NCI-H2227 (cell line): Measurements from ENCODE around the gene FYCO1.

Source experiments
- DNase-seq: peaks from one replicate; lab custom pipeline; 2025; ENCODE audit not compliant: unreplicated experiment; lab: John Stamatoyannopoulos, UW

FYCO1 gene

DNA sequence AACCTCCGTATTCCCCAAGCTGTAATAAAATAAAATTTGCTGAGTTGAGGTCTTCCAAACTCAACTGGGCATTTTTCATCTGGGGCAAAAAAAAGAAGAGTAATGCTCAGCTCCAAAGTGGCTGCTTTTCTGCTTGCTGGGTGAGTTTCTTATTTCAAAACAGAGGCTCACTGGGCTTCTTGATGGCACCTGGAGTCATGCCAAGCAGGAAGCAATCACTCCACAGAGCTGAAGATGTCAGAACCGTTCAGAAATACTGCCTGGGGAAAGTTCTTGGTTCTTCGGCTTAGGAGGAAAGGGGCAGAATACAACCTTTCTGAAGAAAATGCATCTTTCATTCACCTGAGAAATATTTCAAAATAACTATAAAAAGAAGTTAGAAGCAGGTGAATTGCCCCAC lies 105.2 kb downstream of the FYCO1 start:
- peak; percentile 6 for DNase-seq

DNA sequence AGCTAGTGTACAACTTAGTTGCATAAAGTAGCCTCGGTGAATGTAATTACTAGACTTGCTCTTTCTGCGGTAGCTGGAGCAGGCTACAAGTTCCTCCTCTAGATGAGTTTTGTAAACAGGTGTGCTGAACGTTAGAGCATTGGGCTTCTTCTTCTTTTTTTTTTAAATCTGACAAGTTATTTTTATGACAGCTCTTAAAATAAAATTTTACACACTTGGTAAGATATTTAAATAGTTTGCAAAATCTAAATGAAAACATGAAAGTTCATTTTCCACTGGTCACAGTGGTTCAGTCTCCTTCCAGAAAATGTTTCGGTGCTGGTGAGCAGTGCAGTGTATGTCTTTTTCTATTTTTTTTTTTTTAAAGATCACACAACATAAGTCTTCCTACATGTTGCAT lies 106.3 kb downstream of the FYCO1 start:
- no peak for DNase-seq

- DNase-seq, result peak; percentile 9
Observed at GRCh38 chr3:45887759-45888511, 107.7 kb downstream of the FYCO1 start.

DNA sequence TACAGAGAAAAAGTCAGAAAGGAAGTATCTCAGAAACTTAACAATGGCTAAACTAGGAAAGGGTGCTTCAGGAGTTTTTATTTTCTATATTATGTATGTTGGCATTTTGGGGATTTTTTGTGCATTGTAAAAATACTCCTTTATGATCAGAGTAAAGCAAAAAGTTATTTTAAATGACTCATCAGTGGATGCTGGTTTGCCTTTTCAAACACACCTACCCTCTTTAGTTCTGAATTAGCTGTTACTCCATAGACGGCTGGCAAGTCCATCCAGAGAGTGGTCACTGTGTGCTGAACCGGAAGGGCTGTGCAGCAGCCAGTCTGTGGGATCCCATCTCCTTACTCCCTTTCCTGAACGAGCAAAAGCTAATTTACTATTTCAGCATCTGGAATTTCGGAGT lies 108.3 kb downstream of the FYCO1 start:
- DNase-seq, result no peak

DNA sequence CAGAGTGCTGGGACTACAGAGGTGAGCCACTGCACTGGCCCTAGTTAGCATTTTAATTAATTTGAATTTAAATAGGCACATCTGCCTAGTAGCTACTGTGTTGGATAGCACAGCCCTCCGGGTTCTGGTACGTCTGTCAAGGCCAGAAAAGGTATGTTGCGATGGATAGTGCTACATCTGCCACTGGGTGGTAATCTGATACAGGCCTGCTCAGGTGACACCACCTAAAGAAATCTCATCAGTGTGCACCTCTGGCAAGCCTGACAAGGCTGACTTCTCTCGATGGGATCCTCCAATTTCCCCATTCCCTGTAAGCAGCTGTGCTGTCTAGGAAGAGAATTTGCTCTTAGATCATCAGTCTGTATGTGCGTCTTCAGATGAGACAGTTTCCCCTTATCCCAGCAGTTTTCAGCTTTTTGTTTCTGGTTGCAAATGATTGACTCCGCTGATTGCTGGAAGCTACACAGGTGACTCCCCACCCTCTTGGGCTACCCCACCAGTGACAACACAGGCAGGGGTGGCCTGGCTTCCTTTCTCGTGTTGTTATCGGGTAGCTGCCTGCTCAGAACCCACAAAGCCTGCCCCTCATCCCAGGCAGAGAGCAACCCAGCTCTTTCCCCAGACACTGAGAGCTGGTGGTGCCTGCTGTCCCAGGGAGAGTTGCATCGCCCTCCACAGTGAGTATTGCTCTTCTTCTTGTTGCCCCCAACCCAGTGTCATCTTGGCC lies 109.5 kb downstream of the FYCO1 start, which contains the start of gene CCR9:
Gene CCR9 (plus strand): TSS at position 565 of the 727 bp plus-strand sequence. CDS start 8,391 bp downstream, outside the sequence.
- DNase-seq, result no peak

DNA sequence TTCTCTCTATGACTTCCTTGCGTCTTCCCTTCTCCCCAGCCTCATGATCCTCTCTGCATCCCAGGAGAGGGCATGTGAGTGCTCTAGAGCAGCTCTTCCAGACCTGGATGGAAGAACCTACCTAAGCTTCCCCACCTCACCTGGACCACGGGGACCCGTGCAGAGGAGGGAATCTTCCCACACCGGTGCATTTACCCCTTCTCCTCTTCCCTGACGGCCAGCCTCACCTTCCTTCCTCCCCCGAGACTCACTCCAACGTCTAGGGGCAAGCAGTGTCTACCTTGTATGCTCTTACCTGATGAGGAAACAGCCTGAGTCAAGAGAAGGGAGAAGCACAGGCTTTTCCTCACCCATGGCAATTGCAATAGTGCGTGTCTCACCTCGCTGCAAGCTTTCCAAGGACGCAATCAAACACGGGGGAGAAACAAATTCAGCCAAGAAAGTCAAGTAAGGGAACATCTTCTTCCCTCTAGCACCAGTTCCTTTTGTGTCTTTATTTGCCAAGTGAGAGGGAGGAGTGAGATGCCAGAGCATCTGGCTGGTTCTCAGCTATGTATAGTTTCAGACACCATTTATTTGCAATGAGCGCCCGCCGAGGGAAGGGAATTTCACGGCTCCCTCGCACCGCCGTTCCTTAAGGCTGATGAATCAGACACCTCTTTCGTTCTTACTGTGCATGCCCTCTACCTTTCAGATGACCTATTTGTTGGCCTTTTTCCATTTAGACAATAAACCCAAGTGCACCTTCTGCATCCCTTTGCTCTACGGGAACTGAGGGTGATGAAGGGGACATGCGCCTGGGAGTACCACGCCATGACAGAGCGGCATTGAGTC lies 111.0 kb downstream of the FYCO1 start:
- no peak for DNase-seq

- no peak for DNase-seq
Observed at GRCh38 chr3:45881078-45882022, 114.3 kb downstream of the FYCO1 start.

DNA sequence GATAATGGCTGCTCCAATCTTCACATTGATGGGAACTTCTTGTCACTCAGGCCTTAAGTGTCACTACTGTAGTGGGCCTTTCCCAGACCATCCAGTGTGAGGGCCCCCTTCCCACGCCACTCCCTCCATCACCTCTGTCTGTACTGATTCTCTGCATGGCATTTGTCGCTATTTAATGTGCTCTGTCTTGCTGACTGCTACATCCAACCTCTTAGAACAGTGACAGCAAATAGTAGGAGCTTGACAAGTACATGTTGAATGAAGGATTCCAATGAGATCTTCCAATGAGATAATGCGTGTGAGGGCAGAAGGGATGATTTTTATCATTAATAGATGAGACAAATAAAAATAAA lies 114.9 kb downstream of the FYCO1 start:
- no peak for DNase-seq

DNA sequence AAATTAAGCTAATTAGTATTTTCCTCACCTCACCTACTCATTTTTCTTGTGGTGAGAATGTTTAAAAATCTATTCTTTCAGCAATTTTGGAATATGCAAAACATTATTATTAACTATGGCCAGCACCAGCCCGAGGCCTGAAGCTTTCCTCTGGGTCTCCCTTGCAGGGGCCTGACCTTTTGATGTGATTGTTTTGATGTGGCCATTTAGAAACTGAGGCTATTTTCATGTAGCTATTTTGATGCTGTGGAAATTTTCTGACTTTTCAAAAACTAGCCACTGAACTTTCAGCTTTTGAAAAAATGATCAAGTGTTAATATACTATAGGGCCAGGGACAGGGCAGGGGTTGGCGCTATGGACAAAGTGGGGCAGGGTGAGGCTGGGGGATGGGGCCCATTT lies 117.5 kb downstream of the FYCO1 start:
- DNase-seq, result no peak

DNA sequence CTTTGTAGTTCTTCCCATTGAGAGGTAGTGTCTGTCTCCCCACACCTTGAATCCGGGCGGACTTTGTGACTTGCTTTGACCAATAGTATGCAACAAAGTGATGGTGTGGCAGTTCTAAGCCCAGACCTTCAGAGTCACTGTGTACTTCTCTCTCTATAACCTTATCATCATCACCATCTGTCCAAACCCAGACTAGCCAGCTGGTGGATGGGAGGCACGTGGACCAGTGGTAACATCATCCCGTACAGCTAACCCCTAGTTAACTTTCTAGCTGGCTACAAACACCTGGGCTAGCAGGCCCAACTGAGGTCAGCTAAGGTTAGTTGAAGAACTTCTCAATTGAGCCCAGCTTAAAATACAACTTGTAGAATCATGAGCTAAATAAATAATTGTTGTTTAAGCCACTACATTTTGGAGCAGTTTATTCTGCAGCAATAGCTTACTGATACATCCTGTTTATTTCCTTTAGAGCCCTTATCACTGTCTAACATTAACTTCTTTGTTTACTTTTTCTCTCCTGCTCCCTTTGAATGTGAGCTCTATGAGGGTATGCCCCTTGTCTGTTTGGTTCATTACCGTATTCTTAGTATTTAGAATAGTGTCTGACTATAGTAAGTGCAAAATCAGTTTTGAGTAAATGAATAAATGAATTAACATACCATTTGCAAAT lies 120.8 kb downstream of the FYCO1 start:
- DNase-seq, result no peak

- DNase-seq, result no peak
Observed at GRCh38 chr3:45873638-45874037, 122.0 kb downstream of the FYCO1 start.

GRCh38 chr3:45873036-45873435 lies 122.6 kb downstream of the FYCO1 start:
- no peak for DNase-seq

GRCh38 chr3:45872569-45872968 lies 123.1 kb downstream of the FYCO1 start:
- DNase-seq, result no peak

DNA sequence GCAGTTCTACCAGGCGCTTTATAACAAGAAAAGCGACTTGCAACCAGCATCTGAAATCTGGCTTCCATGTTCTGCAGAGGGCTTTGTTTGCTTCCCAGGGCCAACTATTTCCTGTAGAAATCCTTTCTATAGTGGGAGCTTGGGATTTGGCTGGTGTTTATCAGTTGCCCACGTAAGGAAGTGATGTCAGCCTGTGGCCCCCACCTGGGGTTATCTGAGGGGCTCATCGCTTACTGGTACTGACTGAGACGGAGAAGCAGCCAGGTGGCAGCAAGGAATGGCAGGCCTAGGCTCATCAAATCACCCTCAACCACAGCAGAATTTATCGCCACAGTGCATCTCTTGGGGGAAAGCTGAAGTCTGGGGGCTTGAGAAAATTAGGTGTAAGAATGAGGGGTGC lies 123.8 kb downstream of the FYCO1 start:
- DNase-seq, result no peak

GRCh38 chr3:45870099-45870498 lies 125.5 kb downstream of the FYCO1 start:
- DNase-seq, result no peak

DNA sequence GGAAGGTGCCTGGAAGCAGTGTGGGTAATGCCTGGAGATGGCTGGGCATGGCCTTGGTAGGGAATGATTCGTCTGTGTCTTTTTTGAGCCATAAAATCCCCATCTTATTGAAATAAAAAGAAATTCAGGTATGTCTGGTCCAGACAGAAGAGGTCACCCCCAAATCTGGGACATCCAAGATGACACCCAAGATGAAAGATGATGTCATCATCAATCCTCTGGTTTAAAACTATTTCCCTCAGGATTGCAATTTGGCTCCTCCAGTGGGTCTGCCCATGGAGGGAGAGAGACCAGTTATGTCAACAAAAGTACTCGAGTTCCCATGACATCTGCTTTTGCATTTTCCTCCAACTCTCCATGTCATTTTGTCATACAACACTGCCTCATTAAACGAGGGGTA lies 126.0 kb downstream of the FYCO1 start:
- no peak for DNase-seq

GRCh38 chr3:45868650-45869049 lies 127.0 kb downstream of the FYCO1 start:
- no peak for DNase-seq

- DNase-seq, result no peak
Observed at GRCh38 chr3:45868213-45868612, 127.4 kb downstream of the FYCO1 start.
